HEK293T (cell line): Measurements from ENCODE around the gene FOXRED2.

Experiments
- CTCF ChIA-PET: fragments of 350-600 bp; formaldehyde crosslinking; extraction: SDS; loops from one replicate; lab custom pipeline; 2021; ENCODE audit warnings: antibody characterized with exemption, inconsistent platforms; lab: Yijun Ruan, JAX
- POLR2A ChIA-PET: fragments of 350-600 bp; formaldehyde crosslinking; extraction: SDS; loops from one replicate; lab custom pipeline; 2020; ENCODE audit warnings: antibody characterized with exemption, inconsistent platforms; lab: Yijun Ruan, JAX
- DNase-seq: peaks from one replicate; pipeline ENCODE4 v3.0.0; 2012; ENCODE audit warnings: mixed read lengths; ENCODE audit errors: extremely low spot score
- ARNT ChIP-seq: fragments of 450-650 bp; IDR thresholded peaks from 2 replicates; pipeline ENCODE4 v1.6.1; 2017; ENCODE audit warnings: mild to moderate bottlenecking
- BHLHE40 ChIP-seq: fragments of 450-650 bp; IDR thresholded peaks from 2 replicates; pipeline ENCODE4 v1.6.1; 2016; ENCODE audit warnings: mild to moderate bottlenecking, moderate library complexity, borderline replicate concordance
- CTBP1 ChIP-seq: fragments of 450-650 bp; IDR thresholded peaks from 2 replicates; pipeline ENCODE4 v1.6.1; 2016; ENCODE audit warnings: borderline replicate concordance
- ELF4 ChIP-seq: fragments of 450-650 bp; IDR thresholded peaks from 2 replicates; pipeline ENCODE4 v1.6.1; 2017; ENCODE audit warnings: antibody characterized with exemption
- FOXA1 ChIP-seq: fragments of 450-650 bp; IDR thresholded peaks from 2 replicates; pipeline ENCODE4 v1.6.1; 2016; ENCODE audit warnings: mild to moderate bottlenecking
- FOXK2 ChIP-seq: fragments of 450-650 bp; IDR thresholded peaks from 2 replicates; pipeline ENCODE4 v1.6.1; 2016; ENCODE audit warnings: mild to moderate bottlenecking
- FOXM1 ChIP-seq: fragments of 450-650 bp; IDR thresholded peaks from 2 replicates; pipeline ENCODE4 v1.6.1; 2017; ENCODE audit warnings: mild to moderate bottlenecking, borderline replicate concordance
- HDGF ChIP-seq: fragments of 450-650 bp; IDR thresholded peaks from 2 replicates; pipeline ENCODE4 v1.6.1; 2017; ENCODE audit warnings: antibody characterized with exemption, borderline replicate concordance
- L3MBTL2 ChIP-seq: fragments of 450-650 bp; conservative IDR thresholded peaks from 2 replicates; pipeline ENCODE4 v1.6.1; 2016; ENCODE audit warnings: mild to moderate bottlenecking
- LEF1 ChIP-seq: fragments of 450-650 bp; IDR thresholded peaks from 2 replicates; pipeline ENCODE4 v1.6.1; 2017; ENCODE audit warnings: mild to moderate bottlenecking, borderline replicate concordance
- NFRKB ChIP-seq: fragments of 450-650 bp; IDR thresholded peaks from 2 replicates; pipeline ENCODE4 v1.6.1; 2016; ENCODE audit warnings: mild to moderate bottlenecking, moderate library complexity
- SP1 ChIP-seq: fragments of 450-650 bp; IDR thresholded peaks from 2 replicates; pipeline ENCODE4 v1.6.1; 2017
- SUZ12 ChIP-seq: fragments of 450-650 bp; IDR thresholded peaks from 2 replicates; pipeline ENCODE4 v1.6.1; 2016; ENCODE audit warnings: mild to moderate bottlenecking
- TARDBP ChIP-seq: fragments of 450-650 bp; IDR thresholded peaks from 2 replicates; pipeline ENCODE4 v1.6.1; 2016
- ZNF384 ChIP-seq: fragments of 450-650 bp; IDR thresholded peaks from 2 replicates; pipeline ENCODE4 v1.6.1; 2016
- TF ChIP-seq, protein P1 (sequence below): fragments of 450-650 bp; IDR thresholded peaks from 2 replicates; pipeline ENCODE4 v1.6.1; 2016

The FOXRED2 gene

GRCh38 chr22:36472689-36473088 is 34.2 kb downstream of the FOXRED2 start:
- CTCF ChIA-PET, result no interaction called here
- POLR2A ChIA-PET, result no interaction called here
- DNase-seq, result no peak
- TF ChIP-seq FOXA1 (no peak), ELF4 (no peak), SP1 (no peak), TARDBP (no peak), HDGF (no peak), BHLHE40 (no peak), ZNF384 (no peak), ARNT (no peak), FOXK2 (no peak), FOXM1 (no peak)
- TF ChIP-seq, protein P1, sequence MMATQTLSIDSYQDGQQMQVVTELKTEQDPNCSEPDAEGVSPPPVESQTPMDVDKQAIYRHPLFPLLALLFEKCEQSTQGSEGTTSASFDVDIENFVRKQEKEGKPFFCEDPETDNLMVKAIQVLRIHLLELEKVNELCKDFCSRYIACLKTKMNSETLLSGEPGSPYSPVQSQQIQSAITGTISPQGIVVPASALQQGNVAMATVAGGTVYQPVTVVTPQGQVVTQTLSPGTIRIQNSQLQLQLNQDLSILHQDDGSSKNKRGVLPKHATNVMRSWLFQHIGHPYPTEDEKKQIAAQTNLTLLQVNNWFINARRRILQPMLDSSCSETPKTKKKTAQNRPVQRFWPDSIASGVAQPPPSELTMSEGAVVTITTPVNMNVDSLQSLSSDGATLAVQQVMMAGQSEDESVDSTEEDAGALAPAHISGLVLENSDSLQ, result no peak

DNA sequence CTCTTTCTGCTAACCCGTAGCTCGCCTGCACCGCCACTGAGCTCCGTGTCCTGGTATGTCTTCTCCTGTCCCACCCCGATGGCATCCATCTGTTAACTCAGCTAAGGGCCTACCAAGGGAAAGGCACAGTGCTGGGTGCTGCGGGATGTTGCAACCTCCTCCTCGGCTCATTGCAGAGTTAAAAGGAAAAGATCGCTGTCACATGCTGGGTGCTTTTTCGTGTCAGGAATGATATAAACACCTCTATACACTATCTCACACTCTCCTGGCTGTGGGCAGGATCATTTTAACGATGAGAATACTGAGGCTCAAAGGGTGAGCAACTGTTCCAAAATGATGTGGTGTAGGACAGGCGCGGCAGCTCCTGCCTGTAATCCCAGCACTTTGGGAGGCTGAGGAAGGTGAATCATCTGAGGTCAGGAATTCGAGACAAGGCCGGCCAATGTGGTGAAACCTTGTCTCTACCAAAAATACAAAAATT is 35.5 kb downstream of the FOXRED2 start:
- ChIA-PET CTCF (interaction anchor here (0.9 to 1.9 kb wide), 4 partner anchors 12 to 176 kb away, joined by 4 to 36 read pairs (median 8); no protein-coding TSS in a partner anchor), POLR2A (interaction anchor here (1.0 to 2.1 kb wide), 3 partner anchors 12 to 169 kb away, joined by 3 to 6 read pairs (median 3); partner anchors contain the start of gene MYH9)
- DNase-seq, result no peak
- TF ChIP-seq CTBP1 (no peak), BHLHE40 (no peak), L3MBTL2 (no peak), SP1 (no peak), FOXM1 (no peak), FOXK2 (no peak)
- TF ChIP-seq, protein P1, result no peak

DNA sequence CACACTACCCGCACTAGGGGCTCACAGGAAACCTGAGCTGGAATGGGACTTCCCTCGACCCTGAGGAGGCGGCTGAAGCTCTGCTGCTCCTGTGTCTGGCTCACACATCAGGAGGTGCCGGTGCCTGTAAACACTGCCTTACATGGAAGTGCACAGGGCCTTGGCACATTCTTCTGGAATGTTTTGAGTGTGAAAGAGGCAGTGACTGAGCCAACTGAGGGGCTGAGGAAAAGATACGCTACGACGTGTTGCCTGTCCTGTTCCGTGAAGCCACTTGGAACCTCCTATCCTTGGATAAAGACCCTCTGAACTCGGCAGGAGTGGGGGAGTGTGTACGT is 35.9 kb downstream of the FOXRED2 start:
- TF ChIP-seq SP1 (no peak), FOXM1 (no peak), FOXA1 (no peak), CTBP1 (no peak), SUZ12 (no peak), ARNT (no peak), ZNF384 (no peak), LEF1 (no peak), TARDBP (no peak)
- TF ChIP-seq, protein P1, result no peak
- no peak for DNase-seq
- POLR2A ChIA-PET, result interaction anchor here (1.0 to 2.1 kb wide), 4 partner anchors 11 to 169 kb away, joined by 3 to 6 read pairs (median 4); partner anchors contain the start of gene MYH9
- CTCF ChIA-PET, result interaction anchor here (0.7 to 1.9 kb wide), 5 partner anchors 12 to 177 kb away, joined by 3 to 36 read pairs (median 6); no protein-coding TSS in a partner anchor

GRCh38 chr22:36470162-36470993 is 36.5 kb downstream of the FOXRED2 start:
- TF ChIP-seq HDGF (peak; percentile 91; the same call in 1 of the 2 replicates), BHLHE40 (no peak), ARNT (no peak), LEF1 (no peak), TARDBP (no peak)
- TF ChIP-seq, protein P1, result no peak
- ChIA-PET CTCF (interaction anchor here (0.7 to 1.9 kb wide), 10 partner anchors 10 to 177 kb away, joined by 3 to 36 read pairs (median 4); no protein-coding TSS in a partner anchor), POLR2A (interaction anchor here (1.0 to 2.1 kb wide), 6 partner anchors 11 to 168 kb away, joined by 3 to 7 read pairs (median 4); partner anchors contain the start of genes MYH9 and TXN2)
- DNase-seq, result peak; percentile 92

- POLR2A ChIA-PET, result no interaction called here
- no peak for DNase-seq
- TF ChIP-seq CTBP1, result no peak
- TF ChIP-seq ELF4, result no peak
- TF ChIP-seq HDGF, result no peak
- TF ChIP-seq TARDBP, result no peak
- TF ChIP-seq SP1, result no peak
- TF ChIP-seq LEF1, result no peak
- no peak for TF ChIP-seq FOXA1
- TF ChIP-seq SUZ12, result no peak
- no peak for TF ChIP-seq NFRKB
- TF ChIP-seq ARNT, result no peak
- TF ChIP-seq FOXK2, result no peak
- CTCF ChIA-PET, result interaction anchor here (1.3 kb wide), 1 partner anchor 89 kb away, joined by 3 read pairs; no protein-coding TSS in a partner anchor
Observed at GRCh38 chr22:36469094-36469710, 37.6 kb downstream of the FOXRED2 start.

DNA sequence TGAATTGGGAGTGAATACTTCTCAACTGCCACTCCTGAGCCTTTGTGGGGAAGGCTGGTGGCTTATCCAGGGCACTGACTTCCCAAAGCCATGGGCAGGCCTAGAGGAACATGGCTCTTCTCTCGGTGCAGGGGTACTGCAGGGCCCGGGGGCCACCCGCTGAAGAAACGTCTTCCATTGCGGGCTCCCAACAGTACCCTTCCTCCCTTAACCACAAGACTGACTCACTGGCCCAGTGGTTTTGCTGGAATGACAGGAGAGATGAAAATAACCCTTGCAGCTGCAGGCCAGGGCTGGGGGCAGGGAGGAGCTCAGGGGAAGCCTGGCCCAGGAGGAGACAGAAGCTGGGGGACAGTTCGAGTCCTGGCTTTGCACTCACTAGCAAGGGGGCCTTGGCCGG is 38.9 kb downstream of the FOXRED2 start:
- no peak for TF ChIP-seq L3MBTL2
- TF ChIP-seq ARNT, result no peak
- TF ChIP-seq ZNF384, result no peak
- no peak for TF ChIP-seq CTBP1
- TF ChIP-seq LEF1, result no peak
- no peak for TF ChIP-seq TARDBP
- no peak for TF ChIP-seq BHLHE40
- TF ChIP-seq HDGF, result no peak
- TF ChIP-seq, protein P1, result no peak
- no peak for TF ChIP-seq ELF4
- TF ChIP-seq SP1, result no peak
- TF ChIP-seq FOXM1, result no peak
- no peak for TF ChIP-seq FOXA1
- TF ChIP-seq FOXK2, result no peak
- TF ChIP-seq SUZ12, result no peak
- no peak for TF ChIP-seq NFRKB
- DNase-seq, result no peak
- POLR2A ChIA-PET, result no interaction called here
- CTCF ChIA-PET, result no interaction called here
